SU-DHL-6 (cell line): ENCODE results near the gene VWA8.

ENCODE experiments used
- CTCF ChIP-seq: fragments of 200-600 bp; sonication (generic); IDR thresholded peaks from one replicate; pipeline ENCODE4 v1.5.1; 2017; ENCODE audit warnings: antibody characterized with exemption, mild to moderate bottlenecking, low read length, moderate library complexity; ENCODE audit not compliant: insufficient read depth, poor library complexity, severe bottlenecking
- EZH2phosphoT487 ChIP-seq: fragments of 200-600 bp; sonication (generic), shearing (Covaris generic); conservative IDR thresholded peaks from 2 replicates; pipeline ENCODE4 v1.6.1; 2018; ENCODE audit warnings: mild to moderate bottlenecking, antibody characterized with exemption, low read length, moderate library complexity, mixed read lengths

GRCh38 chr13:41919741-41920487 lies 41.0 kb downstream of the VWA8 start:
- no peak for TF ChIP-seq CTCF
- no peak for TF ChIP-seq EZH2phosphoT487
